ENCODE data around the gene SMTN. TPM values are rescaled to one million over a fixed set of nuclear protein-coding genes. Genes with fewer than 3 reads are reported as not detected.

Gene SMTN
- polyA plus RNA-seq, 1 of the 3 experiments (the other 2 are of a cell fraction) = 30.4 TPM

GRCh38 chr22:31055635-31056159 is 25.4 kb upstream of the SMTN start:
- POLR2A ChIA-PET = interaction anchor here (0.8 kb wide), 1 partner anchor 87 kb away, joined by 4 read pairs; the partner anchor contains the start of genes MORC2 and TUG1
- peak overlapping the region; percentile 45; the same call in 1 of the 2 replicates for H3K4me2 ChIP-seq

GRCh38 chr22:31056986-31057599 is 24.0 kb upstream of the SMTN start:
- CTCF ChIA-PET = interaction anchor here (1.2 kb wide), 1 partner anchor 28 kb away, joined by 5 read pairs; no protein-coding TSS in a partner anchor
- H3K27ac ChIP-seq (ENCODE audit: low read depth in 2 of 2, low read length in 1 of 2) = no peak overlapping the region
- no peak overlapping the region for H3K4me2 ChIP-seq
- no peak overlapping the region for H2AFZ ChIP-seq (ENCODE audit: low read depth)
- H3K27me3 ChIP-seq (ENCODE audit: insufficient read depth) = no peaks in the 10 kb centered on the region
- no peaks in the 10 kb centered on the region for H3K9me2 ChIP-seq
- no peak for TF ChIP-seq SIN3A (IDR thresholded peaks at IDR 0.05; ENCODE audit: borderline replicate concordance, low read depth, low read length)
- no peak for TF ChIP-seq TEAD4 (IDR thresholded peaks at IDR 0.05; ENCODE audit: borderline replicate concordance, insufficient read depth)
- no peak for TF ChIP-seq CHD2 (IDR thresholded peaks at IDR 0.05; ENCODE audit: low read length, partially characterized antibody)
- TF ChIP-seq EP300 (IDR thresholded peaks at IDR 0.05; ENCODE audit: borderline replicate concordance in 1 of 2, low read depth in 1 of 2, low read length in 1 of 2) = no peak
- no peak for TF ChIP-seq USF2 (IDR thresholded peaks at IDR 0.05; ENCODE audit: borderline replicate concordance, low read depth, low read length)
- TF ChIP-seq GATA2 (CRISPR knock-in tag; IDR thresholded peaks at IDR 0.05) = no peak
- no peak for TF ChIP-seq FOXJ3 (CRISPR knock-in tag; IDR thresholded peaks at IDR 0.05)
- TF ChIP-seq JUND (IDR thresholded peaks at IDR 0.05) = no peak
- no peak for TF ChIP-seq RFX5 (IDR thresholded peaks at IDR 0.05; ENCODE audit: low read length)
- no peak for TF ChIP-seq NRF1 (IDR thresholded peaks at IDR 0.05; ENCODE audit: low read depth, low read length)
- no peak for TF ChIP-seq YY1 (IDR thresholded peaks at IDR 0.05; ENCODE audit: low read depth)
- TF ChIP-seq ZBTB33 (IDR thresholded peaks at IDR 0.05; ENCODE audit: borderline replicate concordance, low read depth) = no peak
- TF ChIP-seq MXI1 (IDR thresholded peaks at IDR 0.05; ENCODE audit: low read depth, low read length) = no peak
- no peak for TF ChIP-seq FOSL2 (IDR thresholded peaks at IDR 0.05; ENCODE audit: borderline replicate concordance, low read depth)
- no peak for TF ChIP-seq TCF12 (IDR thresholded peaks at IDR 0.05)
- H3K4me1 ChIP-seq (ENCODE audit: control insufficient read depth in 1 of 2, insufficient read depth in 2 of 2, low read depth in 1 of 2, low read length in 1 of 2) = peaks cover 5 to 9% of the 10 kb centered on the region in 2 experiments; a peak in 2 of 4 replicates
- POLR2A ChIA-PET = interaction anchor here (0.8 kb wide), 1 partner anchor 23 kb away, joined by 3 read pairs; no protein-coding TSS in a partner anchor
- H3K36me3 ChIP-seq (replicated peaks in 1 of 2; ENCODE audit: control insufficient read depth in 1 of 2, insufficient read depth in 2 of 2, low read length in 1 of 2) = no peaks in the 10 kb centered on the region
- peaks cover 6% of the 10 kb centered on the region for H3F3A ChIP-seq (replicated peaks; ENCODE audit: insufficient read depth)
- WGBS (ENCODE audit: low lambda C conversion rate) = 85% methylated on average over 5 of the region's 5 CpGs
- no peaks in the 10 kb centered on the region for H4K20me1 ChIP-seq (ENCODE audit: insufficient read depth)
- no peaks in the 10 kb centered on the region for H3K79me2 ChIP-seq (ENCODE audit: insufficient read depth)
- H3K9ac ChIP-seq = no peak overlapping the region
- no peaks in the 10 kb centered on the region for H3K9me3 ChIP-seq
- DNase-seq = no peak
- no peak overlapping the region for H3K4me3 ChIP-seq (ENCODE audit: low read depth in 2 of 2, low read length in 1 of 2)

More at GRCh38 chr22:31055635-31056159, 25.4 kb upstream of the SMTN start:
- Histone ChIP-seq H4K20me1 (ENCODE audit: insufficient read depth) (no peaks in the 10 kb centered on the region), H3K9me3 (no peaks in the 10 kb centered on the region), H3K27ac (ENCODE audit: low read depth in 2 of 2, low read length in 1 of 2) (peak overlapping the region in 1 of 2 experiments; percentile 53; a peak in 2 of 4 replicates), H3K79me2 (ENCODE audit: insufficient read depth) (no peaks in the 10 kb centered on the region), H2AFZ (ENCODE audit: low read depth) (peak overlapping the region; percentile 98), H3K27me3 (ENCODE audit: insufficient read depth) (no peaks in the 10 kb centered on the region), H3K9ac (peak overlapping the region; percentile 16; the same call in 1 of the 2 replicates), H3K9me2 (no peaks in the 10 kb centered on the region), H3K36me3 (replicated peaks in 1 of 2; ENCODE audit: control insufficient read depth in 1 of 2, insufficient read depth in 2 of 2, low read length in 1 of 2) (no peaks in the 10 kb centered on the region), H3K4me1 (ENCODE audit: control insufficient read depth in 1 of 2, insufficient read depth in 2 of 2, low read depth in 1 of 2, low read length in 1 of 2) (peaks cover 5 to 9% of the 10 kb centered on the region in 2 experiments; a peak in 2 of 4 replicates), H3K4me3 (ENCODE audit: low read depth in 2 of 2, low read length in 1 of 2) (no peak overlapping the region), H3F3A (replicated peaks; ENCODE audit: insufficient read depth) (peaks cover 6% of the 10 kb centered on the region)
- WGBS (ENCODE audit: low lambda C conversion rate) = 28% methylated on average over 11 of the region's 13 CpGs
- peak; percentile 69 for DNase-seq
- peak; percentile 84 for TF ChIP-seq MAX (IDR thresholded peaks at IDR 0.05; ENCODE audit: low read depth)
- TF ChIP-seq JUND (IDR thresholded peaks at IDR 0.05) = peak; percentile 32; the same call in 1 of the 2 replicates
- TF ChIP-seq SIN3A (IDR thresholded peaks at IDR 0.05; ENCODE audit: borderline replicate concordance, low read depth, low read length) = peak; percentile 55; the same call in 1 of the 2 replicates
- peak; percentile 36 for TF ChIP-seq CHD2 (IDR thresholded peaks at IDR 0.05; ENCODE audit: low read length, partially characterized antibody)
- TF ChIP-seq PBX3 (IDR thresholded peaks at IDR 0.05) = peak; percentile 38
- no peak for TF ChIP-seq YY1 (IDR thresholded peaks at IDR 0.05; ENCODE audit: low read depth)
- peak; percentile 77 for TF ChIP-seq NFIC (IDR thresholded peaks at IDR 0.05; ENCODE audit: borderline replicate concordance)
- peak; percentile 56; the same call in 1 of the 2 replicates for TF ChIP-seq TCF12 (IDR thresholded peaks at IDR 0.05)
- TF ChIP-seq GABPA (IDR thresholded peaks at IDR 0.05; ENCODE audit: low read depth) = no peak
- CTCF ChIA-PET = interaction anchor here (1.5 kb wide), 1 partner anchor 29 kb away, joined by 5 read pairs; no protein-coding TSS in a partner anchor

All from SK-N-SH (cell line).